Vagina (tissue), 2 donors: ENCODE measurements around the gene LONRF3.

Experiments
- POLR2A ChIP-seq, 2 donors: fragments of 450-650 bp; IDR thresholded peaks; one replicate each; pipeline ENCODE4 v1.6.1; 2017; ENCODE audit warnings: antibody characterized with exemption in 2 of 2, mild to moderate bottlenecking in 2 of 2, moderate library complexity in 2 of 2
- POLR2AphosphoS5 ChIP-seq, 2 donors: sonication (generic); formaldehyde crosslinking; IDR thresholded peaks; one replicate each; pipeline ENCODE4 v1.9.0; 2017; ENCODE audit warnings: antibody characterized with exemption in 2 of 2, mild to moderate bottlenecking in 2 of 2, low read depth in 1 of 2; ENCODE audit not compliant: insufficient read depth in 1 of 2
- TF ChIP-seq, protein P1 (sequence below), 3 experiments: fragments of 450-650 bp in 2 of 3; fragments of 200-600 bp in 1 of 3; sonication (generic) in 1 of 3; IDR thresholded peaks; one replicate each; pipeline ENCODE4 v1.5.1; 2017 to 2019; ENCODE audit warnings: antibody characterized with exemption in 3 of 3, mild to moderate bottlenecking in 2 of 3, moderate library complexity in 2 of 3

- TF ChIP-seq, protein P1, sequence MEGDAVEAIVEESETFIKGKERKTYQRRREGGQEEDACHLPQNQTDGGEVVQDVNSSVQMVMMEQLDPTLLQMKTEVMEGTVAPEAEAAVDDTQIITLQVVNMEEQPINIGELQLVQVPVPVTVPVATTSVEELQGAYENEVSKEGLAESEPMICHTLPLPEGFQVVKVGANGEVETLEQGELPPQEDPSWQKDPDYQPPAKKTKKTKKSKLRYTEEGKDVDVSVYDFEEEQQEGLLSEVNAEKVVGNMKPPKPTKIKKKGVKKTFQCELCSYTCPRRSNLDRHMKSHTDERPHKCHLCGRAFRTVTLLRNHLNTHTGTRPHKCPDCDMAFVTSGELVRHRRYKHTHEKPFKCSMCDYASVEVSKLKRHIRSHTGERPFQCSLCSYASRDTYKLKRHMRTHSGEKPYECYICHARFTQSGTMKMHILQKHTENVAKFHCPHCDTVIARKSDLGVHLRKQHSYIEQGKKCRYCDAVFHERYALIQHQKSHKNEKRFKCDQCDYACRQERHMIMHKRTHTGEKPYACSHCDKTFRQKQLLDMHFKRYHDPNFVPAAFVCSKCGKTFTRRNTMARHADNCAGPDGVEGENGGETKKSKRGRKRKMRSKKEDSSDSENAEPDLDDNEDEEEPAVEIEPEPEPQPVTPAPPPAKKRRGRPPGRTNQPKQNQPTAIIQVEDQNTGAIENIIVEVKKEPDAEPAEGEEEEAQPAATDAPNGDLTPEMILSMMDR (IDR thresholded peaks at IDR 0.05): no peak
- TF ChIP-seq POLR2A (IDR thresholded peaks at IDR 0.05) (no peak), POLR2AphosphoS5 (IDR thresholded peaks at IDR 0.05; ENCODE audit: insufficient read depth in 1 of 2, low read depth in 1 of 2) (no peak)
Observed at GRCh38 chrX:118978451-118978850, 4.0 kb downstream of the LONRF3 start.
